BLaER1 treated with 17β-estradiol and CSF1 and Interleukin-3, amounts not matched to agents 10 nM and 100 nM (cell line): ENCODE results near the gene MYO5A.

Experiments
- H3K27ac ChIP-seq, 11 experiments: shearing (Covaris generic); formaldehyde crosslinking; 2 replicates each; pipeline ENCODE4 v1.8.1; 2022
- H3K27me3 ChIP-seq, 11 experiments: shearing (Covaris generic); formaldehyde crosslinking; 2 replicates each; pipeline ENCODE4 v1.8.1; 2022
- H3K36me3 ChIP-seq, 11 experiments: shearing (Covaris generic); formaldehyde crosslinking; 2 replicates each; pipeline ENCODE4 v1.8.1; 2022
- H3K4me1 ChIP-seq, 10 experiments: shearing (Covaris generic); formaldehyde crosslinking; 2 replicates each; pipeline ENCODE4 v1.8.1; 2022
- H3K4me2 ChIP-seq, 11 experiments: shearing (Covaris generic); formaldehyde crosslinking; 2 replicates each; pipeline ENCODE4 v1.8.1; 2022
- H3K4me3 ChIP-seq, 10 experiments: shearing (Covaris generic); formaldehyde crosslinking; 2 replicates each; pipeline ENCODE4 v1.8.1; 2022
- H3K9ac ChIP-seq, 11 experiments: shearing (Covaris generic); formaldehyde crosslinking; 2 replicates each; pipeline ENCODE4 v1.8.1; 2022
- H3K9me3 ChIP-seq, 11 experiments: shearing (Covaris generic); formaldehyde crosslinking; replicated peaks in 1 of 11; 2 replicates each; pipeline ENCODE4 v1.8.1; 2022
- H4K20me1 ChIP-seq, 11 experiments: shearing (Covaris generic); formaldehyde crosslinking; 2 replicates each; pipeline ENCODE4 v1.8.1; 2022
- Cebpa-rat ChIP-seq, 11 experiments: shearing (Covaris generic); IDR thresholded peaks; 2 replicates each; pipeline ENCODE4 v1.8.1; 2022

MYO5A gene

DNA sequence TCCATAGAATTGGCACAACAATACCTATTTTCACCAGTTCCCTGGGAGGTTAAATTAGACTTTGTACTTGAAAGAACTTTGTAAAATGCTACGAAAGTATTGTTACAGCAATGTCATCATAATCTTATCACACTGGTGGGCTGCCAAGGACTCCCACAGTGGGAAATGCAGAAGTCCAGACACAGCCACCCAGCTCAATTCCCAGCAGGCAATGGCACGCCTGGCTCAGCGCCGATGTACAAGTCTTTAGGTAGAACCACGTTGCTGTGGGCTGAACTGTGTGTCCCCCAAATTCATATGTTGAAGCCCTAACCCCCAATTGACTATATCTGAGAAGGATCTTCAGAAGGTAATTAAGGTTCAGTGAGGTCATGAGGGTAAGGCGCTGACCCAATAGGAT lies 245.4 kb downstream of the MYO5A start:
- Histone ChIP-seq H3K27ac (no peak overlapping the region), H3K36me3 (peaks cover 0 to 55% (median 20%) of the 10 kb centered on the region in 11 experiments; a peak in 13 of 22 replicates), H3K4me1 (no peaks in the 10 kb centered on the region), H3K9ac (no peak overlapping the region), H3K9me3 (peaks cover 0 to 22% (median 18%) of the 10 kb centered on the region in 11 experiments; a peak in 15 of 22 replicates), H3K4me2 (no peak overlapping the region), H3K4me3 (no peak overlapping the region), H3K27me3 (no peaks in the 10 kb centered on the region), H4K20me1 (peaks cover 0 to 15% (median 0%) of the 10 kb centered on the region in 11 experiments; a peak in 2 of 22 replicates)
- no peak for TF ChIP-seq Cebpa-rat (IDR thresholded peaks at IDR 0.05)

DNA sequence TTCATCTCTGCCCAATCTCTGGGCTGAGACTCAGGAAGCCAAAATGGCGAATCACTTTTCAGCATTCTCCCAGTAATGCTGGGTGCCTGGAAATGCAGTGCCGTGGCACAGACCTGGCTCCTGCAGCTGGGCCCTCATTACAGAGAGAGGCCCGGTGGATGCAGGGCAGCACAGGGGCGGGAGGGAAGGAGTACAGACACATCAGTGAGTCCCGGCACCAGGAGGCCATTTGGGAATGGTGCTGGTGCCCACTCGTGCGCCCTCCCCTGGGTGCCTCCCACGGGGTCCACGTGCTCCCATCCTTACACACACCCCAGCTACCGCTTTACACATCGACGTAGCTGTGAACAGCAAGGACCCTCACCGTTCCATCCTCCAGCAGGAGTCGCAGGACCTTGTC lies 246.3 kb downstream of the MYO5A start:
- H3K27ac ChIP-seq: no peak overlapping the region
- peaks cover 0 to 55% (median 26%) of the 10 kb centered on the region in 11 experiments; a peak in 15 of 22 replicates for H3K36me3 ChIP-seq
- peaks cover 0 to 15% (median 0%) of the 10 kb centered on the region in 11 experiments; a peak in 2 of 22 replicates for H4K20me1 ChIP-seq
- H3K4me2 ChIP-seq: no peak overlapping the region
- no peaks in the 10 kb centered on the region for H3K4me1 ChIP-seq
- H3K27me3 ChIP-seq: no peaks in the 10 kb centered on the region
- no peak overlapping the region for H3K9ac ChIP-seq
- no peak for TF ChIP-seq Cebpa-rat (IDR thresholded peaks at IDR 0.05)
- no peak overlapping the region for H3K4me3 ChIP-seq
- peaks cover 0 to 14% (median 11%) of the 10 kb centered on the region in 11 experiments; a peak in 15 of 22 replicates for H3K9me3 ChIP-seq

GRCh38 chr15:52281085-52282035 lies 247.3 kb downstream of the MYO5A start:
- no peaks in the 10 kb centered on the region for H3K4me1 ChIP-seq
- H3K9ac ChIP-seq: no peak overlapping the region
- H4K20me1 ChIP-seq: peaks cover 0 to 15% (median 0%) of the 10 kb centered on the region in 11 experiments; a peak in 2 of 22 replicates
- no peak overlapping the region for H3K4me3 ChIP-seq
- H3K4me2 ChIP-seq: no peak overlapping the region
- no peak overlapping the region for H3K27ac ChIP-seq
- H3K27me3 ChIP-seq: no peaks in the 10 kb centered on the region
- H3K9me3 ChIP-seq: peaks cover 0 to 8% (median 7%) of the 10 kb centered on the region in 11 experiments; a peak in 13 of 22 replicates
- peaks cover 0 to 60% (median 36%) of the 10 kb centered on the region in 11 experiments; a peak in 15 of 22 replicates for H3K36me3 ChIP-seq
- no peak for TF ChIP-seq Cebpa-rat (IDR thresholded peaks at IDR 0.05)

DNA sequence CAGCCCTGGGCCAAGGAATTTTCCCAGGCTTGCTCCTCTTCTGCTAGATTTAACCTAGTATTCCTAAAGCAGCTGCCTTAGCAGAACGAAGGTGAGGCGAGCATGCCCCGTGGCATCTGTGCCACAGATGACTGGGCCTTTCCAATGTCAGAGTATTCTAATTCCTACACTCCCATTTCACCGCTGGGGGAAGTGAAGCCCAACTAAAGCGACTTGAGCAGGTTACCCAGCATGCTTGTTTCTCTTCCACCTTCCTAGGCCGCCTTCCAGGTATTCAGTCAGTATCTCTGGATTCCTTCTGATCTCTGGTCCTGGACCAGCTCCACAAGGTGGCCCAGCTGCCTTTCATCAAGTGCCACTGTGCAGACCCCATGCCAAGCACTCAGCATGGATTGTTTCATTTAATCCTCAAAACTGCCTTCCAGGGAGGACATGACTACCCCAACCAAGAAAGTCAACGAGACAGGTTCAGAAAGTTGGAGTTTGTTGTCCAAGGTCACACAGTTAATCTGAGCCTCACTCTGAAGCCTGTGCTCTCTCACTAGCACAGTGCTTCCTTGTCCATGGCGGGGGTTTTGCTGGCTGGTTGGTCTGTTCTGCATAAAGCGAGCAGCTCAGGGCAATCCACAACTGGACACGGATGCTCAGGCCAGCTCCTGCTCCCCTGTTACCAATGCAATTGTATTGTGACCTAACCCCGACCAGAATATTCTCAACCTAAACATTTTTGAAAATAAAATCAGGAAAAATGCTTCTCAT lies 248.2 kb downstream of the MYO5A start:
- Histone ChIP-seq H3K9me3 (peaks cover 0 to 3% (median 2%) of the 10 kb centered on the region in 11 experiments; a peak in 12 of 22 replicates), H3K4me1 (no peaks in the 10 kb centered on the region), H3K36me3 (peaks cover 0 to 68% (median 44%) of the 10 kb centered on the region in 11 experiments; a peak in 15 of 22 replicates), H3K27ac (no peak overlapping the region), H3K4me3 (no peak overlapping the region), H3K9ac (no peak overlapping the region), H3K27me3 (no peaks in the 10 kb centered on the region), H4K20me1 (peaks cover 0 to 15% (median 0%) of the 10 kb centered on the region in 11 experiments; a peak in 2 of 22 replicates), H3K4me2 (no peak overlapping the region)
- no peak for TF ChIP-seq Cebpa-rat (IDR thresholded peaks at IDR 0.05)

- H3K36me3 ChIP-seq: peaks cover 0 to 85% (median 61%) of the 10 kb centered on the region in 11 experiments; a peak in 15 of 22 replicates
- H4K20me1 ChIP-seq: peaks cover 0 to 14% (median 0%) of the 10 kb centered on the region in 11 experiments; a peak in 2 of 22 replicates
- no peaks in the 10 kb centered on the region for H3K4me1 ChIP-seq
- TF ChIP-seq Cebpa-rat (IDR thresholded peaks at IDR 0.05): no peak
- no peak overlapping the region for H3K9ac ChIP-seq
- no peaks in the 10 kb centered on the region for H3K27me3 ChIP-seq
- no peak overlapping the region for H3K4me3 ChIP-seq
- no peak overlapping the region for H3K4me2 ChIP-seq
- H3K9me3 ChIP-seq: no peaks in the 10 kb centered on the region
- no peak overlapping the region for H3K27ac ChIP-seq
These were observed 249.9 kb downstream of the MYO5A start for GRCh38 chr15:52278636-52279367.

DNA sequence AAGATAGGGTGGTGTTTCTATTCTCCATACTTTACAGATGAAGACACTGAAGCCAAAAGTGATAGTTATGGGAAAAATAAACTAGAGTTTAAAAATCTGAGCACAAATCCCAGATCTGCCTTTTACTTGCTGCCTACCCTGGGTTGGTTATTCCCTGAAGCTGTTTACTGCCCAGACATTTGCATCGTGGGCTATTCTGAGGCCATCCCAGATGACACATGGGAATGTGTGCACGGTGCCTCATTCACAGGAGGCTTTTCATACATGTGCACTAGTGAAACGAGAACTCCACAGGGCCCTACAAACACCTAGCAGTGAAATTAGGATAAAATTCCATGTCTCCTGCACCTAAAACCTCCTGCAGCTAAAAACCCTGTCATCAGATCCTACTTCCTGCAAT lies 250.5 kb downstream of the MYO5A start:
- H3K36me3 ChIP-seq: peaks cover 0 to 92% (median 66%) of the 10 kb centered on the region in 11 experiments; a peak in 15 of 22 replicates
- no peaks in the 10 kb centered on the region for H3K27me3 ChIP-seq
- no peaks in the 10 kb centered on the region for H3K9me3 ChIP-seq
- no peak overlapping the region for H3K4me3 ChIP-seq
- no peak overlapping the region for H3K9ac ChIP-seq
- no peaks in the 10 kb centered on the region for H3K4me1 ChIP-seq
- no peak overlapping the region for H3K4me2 ChIP-seq
- peaks cover 0 to 8% (median 0%) of the 10 kb centered on the region in 11 experiments; a peak in 2 of 22 replicates for H4K20me1 ChIP-seq
- no peak overlapping the region for H3K27ac ChIP-seq
- TF ChIP-seq Cebpa-rat (IDR thresholded peaks at IDR 0.05): no peak

DNA sequence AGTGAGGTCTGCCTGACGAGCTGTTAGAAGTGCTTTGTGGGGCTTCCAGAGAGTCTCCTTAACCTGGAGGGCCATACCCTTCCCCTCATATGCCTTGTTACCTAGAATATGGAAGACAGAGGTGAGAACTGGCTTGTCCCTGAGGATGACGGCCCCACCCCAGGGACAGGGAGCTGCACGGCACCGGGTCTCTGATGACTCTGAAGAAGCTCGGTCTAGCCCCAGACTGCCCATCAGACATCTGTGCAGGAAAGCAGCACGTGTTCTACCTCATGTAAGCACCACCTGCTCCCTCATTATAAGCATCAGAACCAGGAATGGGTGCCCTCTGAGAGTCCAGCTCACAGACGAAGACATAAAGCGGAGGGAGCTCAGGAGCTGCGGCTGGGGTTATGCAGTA lies 251.1 kb downstream of the MYO5A start:
- TF ChIP-seq Cebpa-rat (IDR thresholded peaks at IDR 0.05): no peak
- peaks cover 0 to 94% (median 70%) of the 10 kb centered on the region in 11 experiments; a peak in 15 of 22 replicates for H3K36me3 ChIP-seq

GRCh38 chr15:52276256-52276770 lies 252.4 kb downstream of the MYO5A start:
- no peak overlapping the region for H3K4me2 ChIP-seq
- H3K4me1 ChIP-seq: no peaks in the 10 kb centered on the region
- TF ChIP-seq Cebpa-rat (IDR thresholded peaks at IDR 0.05): no peak
- no peak overlapping the region for H3K4me3 ChIP-seq
- no peaks in the 10 kb centered on the region for H3K27me3 ChIP-seq
- H3K36me3 ChIP-seq: peaks cover 0 to 96% (median 75%) of the 10 kb centered on the region in 11 experiments; a peak in 15 of 22 replicates
- H3K9ac ChIP-seq: no peak overlapping the region
- H3K9me3 ChIP-seq: no peaks in the 10 kb centered on the region
- no peak overlapping the region for H3K27ac ChIP-seq
- H4K20me1 ChIP-seq: no peaks in the 10 kb centered on the region; a peak in 2 of 22 replicates

More for the DNA sequence above, 251.1 kb downstream of the MYO5A start:
- Histone ChIP-seq H4K20me1 (peaks cover 0 to 5% (median 0%) of the 10 kb centered on the region in 11 experiments; a peak in 2 of 22 replicates), H3K9ac (no peak overlapping the region), H3K9me3 (no peaks in the 10 kb centered on the region), H3K27me3 (no peaks in the 10 kb centered on the region), H3K4me1 (no peaks in the 10 kb centered on the region), H3K27ac (no peak overlapping the region), H3K4me3 (no peak overlapping the region), H3K4me2 (no peak overlapping the region)
